OCI-LY7 (cell line): ENCODE data around the gene THYN1. TPM values are rescaled to one million over a fixed set of nuclear protein-coding genes. Genes with fewer than 3 reads are reported as not detected.

Source experiments
- BruUV-seq: library from RNA; stranded (reverse); fragments of 400-500 nt; replicated peaks from 2 replicates; lab custom pipeline; 2021; lab: Mats Ljungman, UMichigan
- CTCF ChIA-PET: fragments of 300-600 bp; sonication (Branson Sonifier 250); formaldehyde crosslinking; loops from one replicate; lab custom pipeline; 2022; ENCODE audit warnings: antibody characterized with exemption; ENCODE audit not compliant: unreplicated experiment; lab: Charles Lee
- POLR2A ChIA-PET: fragments of 300-600 bp; sonication (Branson Sonifier 250); formaldehyde crosslinking; loops from one replicate; lab custom pipeline; 2022; ENCODE audit warnings: antibody characterized with exemption; lab: Charles Lee
- DNase-seq: peaks from one replicate; pipeline ENCODE4 v3.0.0-alpha.2; 2015; ENCODE audit warnings: low spot score
- H2AFZ ChIP-seq: fragments of 200-600 bp; sonication (generic), shearing (Covaris generic); 2 replicates; pipeline ENCODE4 v1.6.1; 2014; ENCODE audit warnings: mild to moderate bottlenecking, antibody characterized with exemption, low read length, moderate library complexity
- H3K27ac ChIP-seq: fragments of 200-600 bp; sonication (generic); 2 replicates; pipeline ENCODE4 v1.5.1; 2014; ENCODE audit warnings: mixed run types, low read depth, mild to moderate bottlenecking, moderate library complexity, low read length, inconsistent platforms; ENCODE audit not compliant: poor library complexity, severe bottlenecking
- H3K36me3 ChIP-seq: fragments of 200-600 bp; sonication (generic); 2 replicates; pipeline ENCODE4 v1.6.1; 2014; ENCODE audit warnings: mild to moderate bottlenecking, antibody characterized with exemption, low read length, moderate library complexity, mixed read lengths; ENCODE audit not compliant: insufficient read depth
- H3K4me1 ChIP-seq: fragments of 200-600 bp; sonication (generic); 2 replicates; pipeline ENCODE4 v1.5.1; 2014; ENCODE audit warnings: mild to moderate bottlenecking, low read length; ENCODE audit not compliant: insufficient read depth, poor library complexity, severe bottlenecking
- H3K4me2 ChIP-seq: fragments of 200-600 bp; sonication (generic); 2 replicates; pipeline ENCODE4 v1.6.1; 2014; ENCODE audit warnings: mild to moderate bottlenecking, low read length
- H3K4me3 ChIP-seq: fragments of 200-600 bp; sonication (generic); 2 replicates; pipeline ENCODE4 v1.5.1; 2014; ENCODE audit warnings: mild to moderate bottlenecking, low read depth, low read length; ENCODE audit not compliant: poor library complexity, severe bottlenecking
- H3K79me2 ChIP-seq: fragments of 200-600 bp; sonication (generic); 2 replicates; pipeline ENCODE4 v1.6.1; 2016; ENCODE audit warnings: low read depth, mild to moderate bottlenecking, low read length, moderate library complexity, mixed read lengths; ENCODE audit not compliant: insufficient read depth
- H3K9me2 ChIP-seq: fragments of 200-600 bp; sonication (generic); 2 replicates; pipeline ENCODE4 v1.6.1; 2016; ENCODE audit warnings: mild to moderate bottlenecking, low read length, mixed read lengths; ENCODE audit not compliant: insufficient read depth
- H3K9me3 ChIP-seq: fragments of 200-600 bp; sonication (generic); 2 replicates; pipeline ENCODE4 v1.6.1; 2014; ENCODE audit warnings: mild to moderate bottlenecking, mixed run types, low read length, mixed read lengths
- H4K20me1 ChIP-seq: fragments of 200-600 bp; sonication (generic); 2 replicates; pipeline ENCODE4 v1.6.1; 2014; ENCODE audit warnings: mild to moderate bottlenecking, antibody characterized with exemption, low read length, moderate library complexity, mixed read lengths; ENCODE audit not compliant: insufficient read depth
- EZH2phosphoT487 ChIP-seq: fragments of 200-600 bp; sonication (generic); IDR thresholded peaks from 2 replicates; pipeline ENCODE4 v1.6.1; 2018; ENCODE audit warnings: low read depth, borderline replicate concordance, mild to moderate bottlenecking, mixed run types, antibody characterized with exemption, low read length, moderate library complexity, mixed read lengths
- intact Hi-C: fragments of 100-400 bp; cut with micrococcal nuclease; formaldehyde crosslinking; loops from one replicate; pipeline ENCODE4 v1.10.0; 2022; ENCODE audit not compliant: unreplicated experiment
- total RNA-seq, 2 experiments: library from RNA; depleted of rRNA in 1 of 2; stranded (reverse); fragments of >200 nt in 1 of 2; shearing (Covaris generic) in 1 of 2; gene quantifications; 2 replicates each; pipeline ENCODE4 v1.2.3, GENCODE V29; 2014 to 2022
- TF ChIP-seq, protein P1 (sequence below): fragments of 200-600 bp; sonication (generic); conservative IDR thresholded peaks from 2 replicates; pipeline ENCODE4 v1.5.1; 2014; ENCODE audit warnings: mild to moderate bottlenecking, antibody characterized with exemption, low read length, moderate library complexity, mixed read lengths

Gene THYN1
- total RNA-seq, 2 experiments from 2014 or later, result 51.6 to 101 TPM

DNA sequence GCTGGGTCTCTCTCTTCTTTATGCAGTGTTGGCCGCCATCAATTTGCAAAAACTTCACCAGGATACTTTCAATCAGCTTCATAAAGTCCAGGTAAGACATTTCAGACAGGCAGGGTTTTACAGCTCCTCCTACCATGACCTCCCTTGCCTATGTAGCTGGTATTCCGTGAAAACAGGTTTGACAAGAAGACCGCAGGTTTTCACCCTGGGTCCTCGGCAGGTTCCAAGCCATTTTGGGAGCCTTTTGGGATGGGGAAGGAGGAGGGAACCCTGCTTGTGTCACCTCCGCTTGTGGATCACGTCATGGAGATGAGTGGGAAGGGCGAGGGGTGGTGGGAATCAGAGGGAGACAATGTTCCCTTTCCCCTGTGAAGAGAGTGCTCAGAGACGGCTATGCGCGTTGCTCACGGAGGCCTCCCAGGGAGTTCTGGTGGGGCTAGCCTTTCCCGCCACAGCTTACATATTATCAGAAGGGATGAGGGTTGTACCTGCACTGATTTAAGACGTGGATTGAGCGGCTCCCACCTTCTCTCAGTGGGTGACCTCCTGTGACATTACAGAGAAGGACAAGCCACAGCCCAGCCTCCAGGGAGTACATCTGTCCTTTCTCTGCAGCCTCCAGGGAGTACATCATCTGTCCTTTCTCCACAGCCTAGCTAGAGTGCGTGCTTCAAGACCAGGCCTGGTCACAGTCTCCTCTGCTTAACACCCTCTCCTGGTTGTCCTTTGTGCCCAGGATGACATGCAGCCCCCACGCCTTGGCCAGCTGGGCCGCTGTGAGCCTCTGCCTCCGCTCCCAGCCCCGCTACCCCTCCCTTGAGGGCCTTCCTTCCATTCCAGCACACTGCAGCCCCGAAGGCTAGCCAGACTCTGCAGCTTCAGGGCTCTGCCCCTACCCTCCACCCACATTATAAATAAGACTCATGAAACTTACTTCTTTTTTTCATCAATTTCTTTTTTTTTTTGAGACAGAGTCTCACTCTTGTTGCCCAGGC, 40.3 kb upstream of the THYN1 start:
- POLR2A ChIA-PET, result interaction anchor here (0.7 kb wide), 1 partner anchor 27 kb away, joined by 3 read pairs; no protein-coding TSS in a partner anchor
- Histone ChIP-seq H3K4me3 (no peak overlapping the region), H3K9me2 (no peaks in the 10 kb centered on the region), H3K9me3 (no peaks in the 10 kb centered on the region), H3K4me1 (no peaks in the 10 kb centered on the region), H3K79me2 (no peaks in the 10 kb centered on the region), H3K4me2 (no peak overlapping the region), H2AFZ (no peak overlapping the region), H3K36me3 (no peaks in the 10 kb centered on the region), H4K20me1 (no peaks in the 10 kb centered on the region), H3K27ac (no peak overlapping the region)
- DNase-seq, result no peak
- intact Hi-C loops, result no loop called here
- TF ChIP-seq EZH2phosphoT487, result no peak
- TF ChIP-seq, protein P1, sequence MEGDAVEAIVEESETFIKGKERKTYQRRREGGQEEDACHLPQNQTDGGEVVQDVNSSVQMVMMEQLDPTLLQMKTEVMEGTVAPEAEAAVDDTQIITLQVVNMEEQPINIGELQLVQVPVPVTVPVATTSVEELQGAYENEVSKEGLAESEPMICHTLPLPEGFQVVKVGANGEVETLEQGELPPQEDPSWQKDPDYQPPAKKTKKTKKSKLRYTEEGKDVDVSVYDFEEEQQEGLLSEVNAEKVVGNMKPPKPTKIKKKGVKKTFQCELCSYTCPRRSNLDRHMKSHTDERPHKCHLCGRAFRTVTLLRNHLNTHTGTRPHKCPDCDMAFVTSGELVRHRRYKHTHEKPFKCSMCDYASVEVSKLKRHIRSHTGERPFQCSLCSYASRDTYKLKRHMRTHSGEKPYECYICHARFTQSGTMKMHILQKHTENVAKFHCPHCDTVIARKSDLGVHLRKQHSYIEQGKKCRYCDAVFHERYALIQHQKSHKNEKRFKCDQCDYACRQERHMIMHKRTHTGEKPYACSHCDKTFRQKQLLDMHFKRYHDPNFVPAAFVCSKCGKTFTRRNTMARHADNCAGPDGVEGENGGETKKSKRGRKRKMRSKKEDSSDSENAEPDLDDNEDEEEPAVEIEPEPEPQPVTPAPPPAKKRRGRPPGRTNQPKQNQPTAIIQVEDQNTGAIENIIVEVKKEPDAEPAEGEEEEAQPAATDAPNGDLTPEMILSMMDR, result no peak
- no TSS peak for BruUV-seq
- CTCF ChIA-PET, result no interaction called here

DNA sequence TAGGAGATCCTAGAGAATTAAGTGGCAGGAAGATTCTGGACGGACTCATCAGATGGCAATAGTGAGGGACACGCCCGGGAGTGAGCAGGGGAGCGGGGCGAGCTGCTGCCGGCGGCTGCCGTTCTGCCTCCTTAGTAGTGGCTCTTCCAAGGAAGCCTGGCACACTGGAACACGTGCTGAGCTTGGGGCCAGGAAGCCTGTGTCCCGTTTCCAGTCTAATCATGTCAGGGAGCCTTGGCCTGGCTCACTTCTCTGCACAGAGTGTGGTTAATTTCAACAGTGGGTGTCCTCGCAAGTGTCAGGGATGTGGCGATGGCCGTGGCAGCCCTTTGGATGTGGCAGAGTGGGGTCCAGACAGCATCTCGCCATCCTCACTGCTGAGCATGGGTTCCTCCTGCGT, 39.5 kb upstream of the THYN1 start:
- no peak overlapping the region for H3K4me3 ChIP-seq
- intact Hi-C loops, result no loop called here
- no peak for DNase-seq
- no peaks in the 10 kb centered on the region for H3K4me1 ChIP-seq
- H3K9me2 ChIP-seq, result no peaks in the 10 kb centered on the region
- CTCF ChIA-PET, result no interaction called here
- no peak for TF ChIP-seq EZH2phosphoT487
- TF ChIP-seq, protein P1, result no peak
- POLR2A ChIA-PET, result interaction anchor here (0.6 kb wide), 1 partner anchor 117 kb away, joined by 3 read pairs; no protein-coding TSS in a partner anchor
- H3K27ac ChIP-seq, result no peak overlapping the region
- H3K36me3 ChIP-seq, result no peaks in the 10 kb centered on the region
- H4K20me1 ChIP-seq, result no peaks in the 10 kb centered on the region
- no peak overlapping the region for H3K4me2 ChIP-seq
- H3K79me2 ChIP-seq, result no peaks in the 10 kb centered on the region
- no peaks in the 10 kb centered on the region for H3K9me3 ChIP-seq
- BruUV-seq, result no TSS peak
- H2AFZ ChIP-seq, result no peak overlapping the region
